NOMO-1 (cell line): ENCODE results near the gene PGAM2.

Experiments
- DNase-seq, 2 experiments: peaks; one replicate each; lab custom pipeline; 2025; ENCODE audit not compliant: unreplicated experiment in 2 of 2; lab: John Stamatoyannopoulos, UW

The PGAM2 gene

GRCh38 chr7:44067064-44067951, 1.9 kb upstream of the PGAM2 start:
- DNase-seq: no peak

- DNase-seq: no peak
Measured at GRCh38 chr7:44066494-44067063, 1.2 kb upstream of the PGAM2 start.

GRCh38 chr7:44066111-44066460, 719 bp upstream of the PGAM2 start:
- no peak for DNase-seq

DNA sequence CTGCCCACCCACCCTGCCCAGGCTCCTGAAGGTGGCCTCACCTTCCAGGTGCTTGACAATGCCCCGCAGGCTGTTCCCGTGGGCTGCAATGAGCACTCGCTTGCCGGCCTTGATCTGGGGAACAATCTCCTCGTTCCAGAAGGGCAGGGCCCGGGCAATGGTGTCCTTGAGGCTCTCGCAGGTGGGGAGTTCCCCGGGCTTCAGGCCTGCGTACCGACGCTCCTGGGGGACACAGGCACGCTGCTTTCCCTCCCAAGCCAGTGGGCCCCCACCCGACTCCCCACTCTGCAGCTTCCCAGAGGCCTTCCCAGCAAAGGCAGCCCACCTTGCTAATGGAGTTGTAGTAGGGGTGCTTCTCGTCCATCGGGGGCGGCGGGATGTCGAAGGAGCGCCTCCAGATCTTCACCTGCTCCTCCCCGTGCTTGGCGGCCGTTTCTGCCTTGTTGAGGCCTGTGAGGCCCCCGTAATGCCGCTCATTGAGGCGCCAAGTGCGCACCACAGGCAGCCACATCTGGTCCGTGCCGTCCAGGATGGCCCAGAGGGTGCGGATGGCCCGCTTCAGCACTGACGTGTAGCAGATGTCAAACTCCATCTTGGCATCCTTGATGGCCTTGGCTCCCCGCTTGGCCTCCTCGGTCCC, 456 bp downstream of the PGAM2 start:
- no peak for DNase-seq

- DNase-seq: no peak
Measured at GRCh38 chr7:44063894-44064651, 1.3 kb downstream of the PGAM2 start.

GRCh38 chr7:44063547-44063893, 1.8 kb downstream of the PGAM2 start:
- DNase-seq: no peak

GRCh38 chr7:44062903-44063295, 2.5 kb downstream of the PGAM2 start:
- no peak for DNase-seq

DNA sequence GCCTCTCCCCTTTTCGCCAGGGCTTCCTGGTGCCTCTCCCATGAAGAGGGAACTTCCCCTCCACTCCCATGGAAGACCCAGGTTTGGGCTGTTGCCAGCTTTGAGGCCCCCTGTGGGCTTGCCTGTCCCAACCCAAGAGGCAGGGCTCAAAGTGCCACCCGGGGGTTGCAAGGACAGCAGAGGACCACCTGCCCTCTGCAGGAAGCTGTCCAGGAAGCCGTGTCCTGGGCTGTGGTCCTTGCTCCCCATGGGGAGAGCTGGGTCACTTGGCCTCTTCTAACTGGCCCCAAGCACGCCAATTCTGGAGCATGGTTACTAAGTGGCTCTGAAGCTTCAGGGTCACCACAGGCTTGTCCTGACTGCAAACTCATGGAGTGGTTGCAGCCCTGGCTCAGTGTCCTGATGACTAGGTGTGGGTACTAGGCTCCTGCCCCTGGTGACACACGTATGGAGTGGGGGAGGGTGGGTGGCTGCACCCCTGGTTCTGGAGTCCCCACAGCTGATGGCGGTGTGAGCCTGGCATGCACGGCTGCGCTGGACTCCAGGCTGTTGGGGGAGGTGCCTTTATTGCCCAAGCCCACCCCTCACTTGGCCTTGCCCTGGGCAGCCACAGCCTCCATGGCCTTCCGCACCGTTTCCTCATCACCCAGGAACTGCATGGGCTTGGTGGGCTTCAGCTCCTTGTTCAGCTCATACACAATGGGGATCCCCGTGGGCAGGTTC, 3.0 kb downstream of the PGAM2 start:
- DNase-seq: no peak

DNA sequence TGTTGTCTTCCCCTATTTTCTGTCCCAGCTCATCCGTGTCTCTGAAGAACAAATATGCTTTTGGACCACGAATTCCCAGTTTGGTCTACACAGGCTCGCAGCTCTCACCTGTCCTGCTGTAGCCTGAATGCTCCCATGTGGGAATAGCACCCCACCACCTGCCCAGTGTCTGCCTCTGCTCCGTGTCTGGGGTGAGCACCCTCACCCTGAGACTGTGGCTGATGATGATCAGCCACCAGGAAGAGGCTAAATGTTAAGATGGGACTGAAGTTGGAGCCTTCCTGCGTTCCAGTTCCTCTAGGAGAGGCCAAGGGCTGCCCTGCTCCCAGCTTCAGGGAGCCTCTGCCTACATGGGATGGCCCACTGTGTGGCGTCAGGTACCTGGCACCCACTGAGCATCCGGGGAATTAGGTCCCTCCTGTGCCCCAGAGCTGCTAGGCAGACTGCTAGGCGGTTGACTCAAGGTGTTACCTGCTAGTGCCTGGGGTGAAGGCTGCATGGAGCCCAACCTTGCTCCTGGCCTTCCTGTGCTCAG, 3.7 kb downstream of the PGAM2 start:
- no peak for DNase-seq

DNA sequence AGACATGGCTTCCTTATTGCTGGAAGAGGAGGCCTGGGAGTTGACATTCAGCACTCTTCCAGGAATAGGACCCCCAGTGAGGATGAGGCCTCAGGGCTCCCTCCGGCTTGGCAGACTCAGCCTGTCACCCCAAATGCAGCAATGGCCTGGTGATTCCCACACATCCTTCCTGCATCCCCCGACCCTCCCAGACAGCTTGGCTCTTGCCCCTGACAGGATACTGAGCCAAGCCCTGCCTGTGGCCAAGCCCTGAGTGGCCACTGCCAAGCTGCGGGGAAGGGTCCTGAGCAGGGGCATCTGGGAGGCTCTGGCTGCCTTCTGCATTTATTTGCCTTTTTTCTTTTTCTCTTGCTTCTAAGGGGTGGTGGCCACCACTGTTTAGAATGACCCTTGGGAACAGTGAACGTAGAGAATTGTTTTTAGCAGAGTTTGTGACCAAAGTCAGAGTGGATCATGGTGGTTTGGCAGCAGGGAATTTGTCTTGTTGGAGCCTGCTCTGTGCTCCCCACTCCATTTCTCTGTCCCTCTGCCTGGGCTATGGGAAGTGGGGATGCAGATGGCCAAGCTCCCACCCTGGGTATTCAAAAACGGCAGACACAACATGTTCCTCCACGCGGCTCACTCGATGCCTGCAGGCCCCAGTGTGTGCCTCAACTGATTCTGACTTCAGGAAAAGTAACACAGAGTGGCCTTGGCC, 4.3 kb downstream of the PGAM2 start:
- DNase-seq: no peak

GRCh38 chr7:44060091-44060947, 5.0 kb downstream of the PGAM2 start:
- no peak for DNase-seq

DNA sequence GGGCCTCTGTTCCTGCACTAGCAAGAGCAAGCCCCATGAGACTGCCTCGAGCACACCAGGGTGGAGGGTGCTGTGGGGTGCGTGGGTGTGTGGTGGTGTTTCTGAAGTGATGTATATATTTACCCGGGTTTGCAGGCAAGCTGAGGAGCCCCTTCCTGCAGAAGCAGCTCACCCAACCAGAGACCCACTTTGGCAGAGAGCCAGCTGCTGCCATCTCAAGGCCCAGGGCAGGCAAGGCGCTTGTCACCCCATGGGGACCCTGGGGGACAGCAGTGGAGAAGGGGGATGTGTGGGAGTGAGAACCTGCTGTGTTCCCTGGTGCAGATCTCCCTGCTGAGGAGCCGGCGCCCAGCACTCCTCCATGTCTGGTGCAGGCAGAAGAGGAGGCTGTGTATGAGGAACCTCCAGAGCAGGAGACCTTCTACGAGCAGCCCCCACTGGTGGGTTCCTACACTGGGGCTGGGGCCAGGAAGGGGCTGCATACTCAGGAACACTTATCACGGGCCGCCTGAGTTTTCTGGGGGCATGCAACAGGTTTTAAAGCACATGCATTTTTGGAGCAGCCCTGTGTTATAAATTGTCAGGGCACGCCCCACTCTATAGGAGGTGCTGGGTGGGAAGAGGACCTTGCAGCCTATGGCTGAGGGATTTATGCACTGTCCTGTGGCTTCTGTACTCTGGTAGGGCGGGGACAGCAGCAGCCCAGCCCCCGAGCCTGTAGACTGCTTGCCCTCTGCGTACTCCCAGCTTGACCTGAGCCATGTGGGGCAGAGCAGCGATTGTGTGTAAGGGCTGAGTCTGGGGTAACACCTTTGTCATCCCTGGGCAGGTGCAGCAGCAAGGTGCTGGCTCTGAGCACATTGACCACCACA, 5.9 kb downstream of the PGAM2 start:
- DNase-seq: no peak

DNA sequence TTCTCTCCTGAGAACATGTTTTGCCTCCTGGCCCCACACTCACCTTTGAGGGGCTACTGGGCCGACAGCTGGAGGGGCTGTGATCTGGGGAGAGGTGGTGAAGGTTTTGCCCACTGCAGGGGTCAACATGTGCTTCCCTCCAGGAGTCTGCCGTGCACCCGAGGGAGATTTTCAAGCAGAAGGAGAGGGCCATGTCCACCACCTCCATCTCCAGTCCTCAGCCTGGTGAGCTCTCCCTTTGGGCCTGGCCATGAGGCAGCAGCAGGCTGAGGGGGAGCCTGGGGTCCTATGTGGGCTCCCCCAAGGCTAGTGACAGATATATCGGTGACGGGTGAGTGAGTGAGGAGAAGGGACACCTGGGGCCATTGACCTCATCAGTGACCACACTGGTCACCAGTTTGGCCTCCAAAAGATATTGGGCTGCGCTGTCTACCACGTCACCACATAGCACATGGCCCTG, 6.6 kb downstream of the PGAM2 start:
- DNase-seq: no peak

DNA sequence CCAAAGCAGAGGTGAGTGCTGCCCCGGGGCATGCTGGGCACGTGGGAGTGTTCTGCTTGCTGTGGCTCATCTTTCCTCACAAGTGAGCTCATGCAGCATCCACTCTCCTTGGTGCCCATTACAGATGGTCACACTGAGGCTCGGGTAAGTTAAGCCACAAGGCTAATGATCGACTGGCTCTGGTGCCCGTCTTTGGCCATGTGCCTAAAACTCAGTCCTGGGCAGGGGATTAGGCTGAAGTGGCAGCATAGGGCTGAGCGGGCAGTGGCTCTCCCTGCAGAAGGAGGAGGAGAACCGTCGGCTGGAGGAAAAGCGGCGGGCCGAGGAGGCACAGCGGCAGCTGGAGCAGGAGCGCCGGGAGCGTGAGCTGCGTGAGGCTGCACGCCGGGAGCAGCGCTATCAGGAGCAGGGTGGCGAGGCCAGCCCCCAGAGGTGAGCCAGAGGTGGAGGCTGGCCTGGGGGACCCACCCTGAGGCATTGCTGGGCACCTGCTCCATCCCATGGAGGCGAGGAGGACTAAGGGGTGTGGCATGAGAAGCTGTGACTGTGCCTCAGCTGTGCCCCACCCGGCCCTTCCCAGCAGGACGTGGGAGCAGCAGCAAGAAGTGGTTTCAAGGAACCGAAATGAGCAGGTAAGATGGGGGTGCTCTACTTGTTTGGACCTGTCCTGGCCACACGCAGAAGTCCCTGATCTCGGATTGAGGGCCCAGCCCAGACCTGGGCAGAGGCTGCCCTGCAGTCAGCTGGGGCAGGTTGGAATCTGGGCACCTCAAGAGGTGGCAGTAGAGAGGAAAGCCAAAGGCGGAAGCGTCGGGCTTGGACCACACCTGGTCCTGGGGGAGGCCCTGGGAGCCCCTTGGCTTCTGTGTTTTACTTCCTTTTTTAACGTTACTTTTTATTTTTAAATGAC, 7.3 kb downstream of the PGAM2 start:
- no peak for DNase-seq

DNA sequence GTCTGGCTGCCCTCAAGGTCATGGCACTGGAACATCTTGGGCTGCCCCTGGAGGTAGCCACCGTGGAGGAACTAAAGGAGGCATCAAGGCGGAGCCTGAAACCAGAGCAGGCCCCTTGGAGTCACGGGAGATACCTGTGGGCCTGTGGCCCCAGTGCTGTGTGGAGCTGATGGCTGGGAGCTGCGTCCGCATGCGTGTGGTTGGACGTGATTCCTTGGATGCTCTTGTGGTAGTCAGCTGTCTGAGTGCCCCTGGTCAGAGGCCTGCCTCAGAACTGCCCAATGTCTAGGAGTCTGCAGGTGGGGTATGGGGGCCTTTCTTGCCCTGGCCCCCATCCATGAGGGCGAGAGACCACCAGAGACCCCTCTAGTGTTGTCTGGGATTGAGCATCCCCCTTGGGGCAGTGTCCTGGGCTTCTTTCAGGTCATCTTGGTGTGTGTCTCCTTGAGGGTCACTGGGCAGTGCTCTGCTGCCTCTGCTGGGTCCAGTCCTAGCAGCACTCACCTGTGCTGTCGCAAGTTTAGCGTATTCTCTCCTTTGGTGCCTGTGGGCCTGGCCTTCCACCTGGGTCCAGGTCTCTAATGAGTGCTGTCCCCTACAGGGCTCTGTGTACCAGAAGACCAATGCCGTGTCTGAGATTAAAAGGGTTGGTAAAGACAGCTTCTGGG, 8.1 kb downstream of the PGAM2 start:
- no peak for DNase-seq

GRCh38 chr7:44056681-44057080, 8.7 kb downstream of the PGAM2 start:
- DNase-seq: no peak
